H1 (cell line): Measurements from ENCODE around the gene ZNF473. TPM values are rescaled to one million over a fixed set of nuclear protein-coding genes. Genes with fewer than 3 reads are reported as not detected.

Experiments
- CTCF ChIA-PET: fragments of 300-600 bp; sonication (Branson Sonifier 250); formaldehyde crosslinking; loops from one replicate; lab custom pipeline; 2021; ENCODE audit not compliant: partially characterized antibody; lab: Charles Lee
- POLR2A ChIA-PET: fragments of 300-600 bp; sonication (Branson Sonifier 250); formaldehyde crosslinking; loops from one replicate; lab custom pipeline; 2021; ENCODE audit warnings: inconsistent platforms; ENCODE audit not compliant: partially characterized antibody; lab: Charles Lee
- DNase-seq, 2 experiments: peaks; one replicate each; pipeline versions ENCODE4 v3.0.0 to v3.0.0-alpha.2; 2010 to 2022; ENCODE audit warnings: low spot score in 2 of 2, low read depth in 1 of 2, mixed read lengths in 1 of 2
- FAIRE-seq: peaks from 2 replicates; lab custom pipeline; 2011; peaks lifted over from hg19 to GRCh38; lab: Jason Lieb, UNC
- H2AFZ ChIP-seq: 2 replicates; pipeline ENCODE4 v1.8.1; 2012; ENCODE audit warnings: low read length, inconsistent platforms
- H2AK5ac ChIP-seq: 2 replicates; pipeline ENCODE4 v1.6.1; 2013; ENCODE audit warnings: low read depth, low read length
- H2BK120ac ChIP-seq: replicated peaks from 2 replicates; pipeline ENCODE3; 2013; ENCODE audit warnings: low read depth, low read length, inconsistent platforms
- H2BK12ac ChIP-seq: 2 replicates; pipeline ENCODE4 v1.6.1; 2013; ENCODE audit warnings: low read depth, low read length
- H2BK15ac ChIP-seq: 2 replicates; pipeline ENCODE4 v1.6.1; 2013; ENCODE audit warnings: low read length
- H2BK20ac ChIP-seq: 2 replicates; pipeline ENCODE4 v1.6.1; 2013; ENCODE audit warnings: low read length
- H2BK5ac ChIP-seq: 2 replicates; pipeline ENCODE4 v1.6.1; 2013; ENCODE audit warnings: low read depth, low read length
- H3K14ac ChIP-seq: 2 replicates; pipeline ENCODE4 v1.6.1; 2013; ENCODE audit warnings: inconsistent platforms; ENCODE audit not compliant: insufficient read length
- H3K18ac ChIP-seq: 2 replicates; pipeline ENCODE4 v1.6.1; 2013; ENCODE audit warnings: low read length; ENCODE audit errors: extremely low read depth
- H3K23ac ChIP-seq: 2 replicates; pipeline ENCODE4 v1.6.1; 2013; ENCODE audit warnings: inconsistent platforms; ENCODE audit not compliant: insufficient read length
- H3K23me2 ChIP-seq: 2 replicates; pipeline ENCODE4 v1.6.1; 2013; ENCODE audit warnings: low read depth, low read length
- H3K27ac ChIP-seq: 2 replicates; pipeline ENCODE4 v1.6.1; 2011; ENCODE audit warnings: low read depth, low read length, inconsistent platforms
- H3K27me3 ChIP-seq, 4 experiments: replicated peaks in 1 of 4; 1 replicate in 1 of 4; 2 replicates in 3 of 4; pipeline versions ENCODE4 v1.6.1 to v1.8.1; 2011 to 2013; ENCODE audit warnings: low read length in 3 of 4, mild to moderate bottlenecking in 3 of 4, inconsistent platforms in 2 of 4, mixed read lengths in 2 of 4, moderate library complexity in 1 of 4; ENCODE audit not compliant: control insufficient read depth in 3 of 4, insufficient read depth in 3 of 4; ENCODE audit errors: extremely low read depth in 1 of 4
- H3K36me3 ChIP-seq, 4 experiments: 2 replicates each; pipeline versions ENCODE4 v1.6.1 to v1.8.1; 2011 to 2013; ENCODE audit warnings: mild to moderate bottlenecking in 4 of 4, low read length in 3 of 4, moderate library complexity in 2 of 4, control low read depth in 1 of 4, inconsistent platforms in 1 of 4; ENCODE audit not compliant: insufficient read depth in 4 of 4, control insufficient read depth in 2 of 4
- H3K4ac ChIP-seq: replicated peaks from 2 replicates; pipeline ENCODE3; 2013; ENCODE audit warnings: low read length, low read depth, mixed read lengths, inconsistent platforms; ENCODE audit not compliant: insufficient read length
- H3K4me1 ChIP-seq, 4 experiments: replicated peaks in 1 of 4; 1 replicate in 1 of 4; 2 replicates in 3 of 4; pipeline versions ENCODE4 v1.6.1 to v1.8.1; 2011 to 2013; ENCODE audit warnings: low read length in 3 of 4, inconsistent platforms in 2 of 4, mixed read lengths in 1 of 4; ENCODE audit not compliant: insufficient read depth in 4 of 4, control insufficient read depth in 3 of 4
- H3K4me2 ChIP-seq, 2 experiments: 2 replicates each; pipeline versions ENCODE4 v1.6.1 to v1.8.1; 2011 to 2013; ENCODE audit warnings: low read depth in 2 of 2, low read length in 2 of 2, control low read depth in 1 of 2, inconsistent platforms in 1 of 2, mild to moderate bottlenecking in 1 of 2; ENCODE audit not compliant: insufficient read depth in 1 of 2
- H3K4me3 ChIP-seq, 4 experiments: fragments of 200-600, 300-600 bp in 1 of 4; sonication (generic), shearing (Covaris generic), sonication (Bioruptor Twin) in 1 of 4; 2 replicates each; pipeline versions ENCODE4 v1.5.1 to v1.8.1; 2011 to 2016; ENCODE audit warnings: low read length in 4 of 4, low read depth in 3 of 4, control low read depth in 2 of 4, inconsistent platforms in 2 of 4, mild to moderate bottlenecking in 2 of 4, mixed read lengths in 1 of 4, moderate library complexity in 1 of 4; ENCODE audit not compliant: insufficient read depth in 2 of 4; ENCODE audit errors: extremely low read depth in 1 of 4
- H3K56ac ChIP-seq: replicated peaks from 2 replicates; pipeline ENCODE3; 2013; ENCODE audit warnings: low read depth, mild to moderate bottlenecking, mixed read lengths, low read length, inconsistent platforms; ENCODE audit not compliant: insufficient read length
- H3K79me1 ChIP-seq: 2 replicates; pipeline ENCODE4 v1.6.1; 2013; ENCODE audit warnings: low read depth, low read length, control low read depth
- H3K79me2 ChIP-seq, 2 experiments: 2 replicates each; pipeline versions ENCODE4 v1.6.1 to v1.8.1; 2012 to 2013; ENCODE audit warnings: low read length in 2 of 2, mild to moderate bottlenecking in 2 of 2, inconsistent platforms in 1 of 2; ENCODE audit not compliant: insufficient read depth in 2 of 2, control insufficient read depth in 1 of 2
- H3K9ac ChIP-seq, 4 experiments: replicated peaks in 1 of 4; 1 replicate in 1 of 4; 2 replicates in 3 of 4; pipeline versions ENCODE4 v1.6.1 to v1.8.1; 2011 to 2013; ENCODE audit warnings: low read depth in 3 of 4, low read length in 3 of 4, control low read depth in 2 of 4, mild to moderate bottlenecking in 2 of 4, moderate library complexity in 2 of 4, inconsistent platforms in 1 of 4; ENCODE audit errors: extremely low read depth in 1 of 4
- H3K9me3 ChIP-seq, 2 experiments: 2 replicates each; pipeline versions ENCODE4 v1.6.1 to v1.8.1; 2012 to 2013; ENCODE audit warnings: mild to moderate bottlenecking in 2 of 2, moderate library complexity in 2 of 2, control low read depth in 1 of 2, inconsistent platforms in 1 of 2, low read depth in 1 of 2, low read length in 1 of 2, mixed read lengths in 1 of 2; ENCODE audit not compliant: insufficient read depth in 2 of 2
- H4K20me1 ChIP-seq, 2 experiments: replicated peaks in 1 of 2; 2 replicates each; pipeline versions ENCODE3 to v1.8.1; 2011 to 2013; ENCODE audit warnings: inconsistent platforms in 2 of 2, low read length in 2 of 2, mild to moderate bottlenecking in 1 of 2; ENCODE audit not compliant: insufficient read depth in 2 of 2, control insufficient read depth in 1 of 2
- H4K5ac ChIP-seq: 2 replicates; pipeline ENCODE4 v1.6.1; 2013; ENCODE audit warnings: low read length, low read depth, mixed read lengths, inconsistent platforms; ENCODE audit not compliant: insufficient read length
- H4K8ac ChIP-seq: 2 replicates; pipeline ENCODE4 v1.8.0; 2013; ENCODE audit warnings: mild to moderate bottlenecking, moderate library complexity, low read length, inconsistent platforms; ENCODE audit not compliant: insufficient read depth; ENCODE audit errors: extremely low read depth
- H4K91ac ChIP-seq: replicated peaks from 2 replicates; pipeline ENCODE3; 2013; ENCODE audit warnings: low read length, mixed read lengths, inconsistent platforms; ENCODE audit not compliant: insufficient read length
- CEBPB ChIP-seq: IDR thresholded peaks from 2 replicates; pipeline ENCODE4 v1.6.1; 2012; ENCODE audit warnings: low read depth, low read length
- CTCF ChIP-seq, 3 experiments: IDR thresholded peaks; 1 replicate in 2 of 3; 2 replicates in 1 of 3; pipeline versions ENCODE4 v1.5.1 to v1.6.1; 2011; ENCODE audit warnings: low read length in 3 of 3, mild to moderate bottlenecking in 3 of 3, inconsistent platforms in 2 of 3, low read depth in 1 of 3, moderate library complexity in 1 of 3; ENCODE audit not compliant: insufficient read depth in 1 of 3; ENCODE audit errors: control extremely low read depth in 1 of 3
- GABPA ChIP-seq: IDR thresholded peaks from 2 replicates; pipeline ENCODE4 v1.6.1; 2011; ENCODE audit warnings: mild to moderate bottlenecking, low read length, moderate library complexity, borderline replicate concordance; ENCODE audit not compliant: insufficient read depth
- GTF2F1 ChIP-seq: IDR thresholded peaks from 2 replicates; pipeline ENCODE4 v1.6.1; 2012; ENCODE audit warnings: low read depth, low read length, improper control_type of control experiment, borderline replicate concordance
- KDM5A ChIP-seq: fragments of 200-600 bp; IDR thresholded peaks from 2 replicates; pipeline ENCODE4 v1.7.1; 2012; ENCODE audit warnings: mild to moderate bottlenecking, low read length, inconsistent platforms, mixed read lengths
- MAFK ChIP-seq: IDR thresholded peaks from 2 replicates; pipeline ENCODE4 v1.6.1; 2012; ENCODE audit warnings: low read depth, mild to moderate bottlenecking, improper control_type of control experiment, low read length
- RFX5 ChIP-seq: IDR thresholded peaks from 2 replicates; pipeline ENCODE4 v1.6.1; 2011; ENCODE audit warnings: low read depth, low read length, improper control_type of control experiment, borderline replicate concordance
- SP1 ChIP-seq: IDR thresholded peaks from 2 replicates; pipeline ENCODE4 v1.6.1; 2011; ENCODE audit warnings: low read depth, low read length
- TAF1 ChIP-seq: IDR thresholded peaks from 2 replicates; pipeline ENCODE4 v1.6.1; 2011; ENCODE audit warnings: mild to moderate bottlenecking, low read depth, low read length
- TAF7 ChIP-seq: optimal IDR thresholded peaks from 2 replicates; pipeline ENCODE3; 2011; ENCODE audit warnings: low read depth, mild to moderate bottlenecking, inconsistent platforms, low read length, moderate library complexity, borderline replicate concordance
- TCF12 ChIP-seq: IDR thresholded peaks from 2 replicates; pipeline ENCODE4 v1.6.1; 2011; ENCODE audit warnings: low read depth, mild to moderate bottlenecking, low read length
- TEAD4 ChIP-seq: IDR thresholded peaks from 2 replicates; pipeline ENCODE4 v1.6.1; 2012; ENCODE audit warnings: low read depth, low read length, inconsistent platforms, mixed read lengths
- WGBS, 2 experiments: shearing (Covaris generic) in 1 of 2; methylation state at CpG; one replicate each; pipeline versions ENCODE4 v1.1.6 to v1.1.7; 2013 to 2015; ENCODE audit warnings: low lambda C conversion rate in 2 of 2, mixed read lengths in 2 of 2, inconsistent platforms in 1 of 2, low coverage in 1 of 2, missing lambda C conversion rate in 1 of 2; ENCODE audit not compliant: insufficient replicate concordance in 2 of 2, insufficient coverage in 1 of 2, insufficient read length in 1 of 2; ENCODE audit errors: extremely low coverage in 1 of 2, missing lambda C conversion rate in 1 of 2; 5-methylcytosine and 5-hydroxymethylcytosine counted together
- polyA plus RNA-seq, 7 experiments: library from polyadenylated mRNA; depleted of rRNA in 3 of 7; stranded (reverse) in 5 of 7; unstranded in 2 of 7; fragments of >200 nt in 5 of 7; fragments of 200-250 nt in 2 of 7; gene quantifications; 1 replicate in 5 of 7; 2 replicates in 1 of 7; 4 replicates in 1 of 7; pipeline versions ENCODE4 v1.2.1 to v1.2.3, GENCODE V29; 2011 to 2013; ENCODE audit warnings: missing spikeins in 2 of 7, mixed read lengths in 2 of 7
- total RNA-seq: library from RNA; stranded (reverse); fragmentation: NEBNext Ultra II Directional; extraction: Animal tissue kit (Norgen Biotek cat#: 25700); gene quantifications from 2 replicates; pipeline ENCODE4 v1.2.1, GENCODE V29; 2021

ZNF473 gene
- total and polyA plus RNA-seq, 2 of the 8 experiments (the other 6 are each of a cell fraction or from before 2014, with no cell fraction given): 5.2 to 11.7 TPM

- Histone ChIP-seq H3K4ac (no peak overlapping the region), H2BK12ac (no peak overlapping the region), H2AFZ (no peak overlapping the region), H4K8ac (no peak overlapping the region), H3K4me2 (no peak overlapping the region), H3K79me2 (no peaks in the 10 kb centered on the region), H2BK5ac (no peak overlapping the region), H3K23me2 (no peaks in the 10 kb centered on the region), H2BK120ac (no peak overlapping the region), H2BK20ac (no peak overlapping the region), H3K9ac (no peak overlapping the region), H3K18ac (no peak overlapping the region), H3K14ac (no peak overlapping the region), H3K79me1 (no peaks in the 10 kb centered on the region), H3K4me1 (no peaks in the 10 kb centered on the region), H3K56ac (no peak overlapping the region), H3K36me3 (no peaks in the 10 kb centered on the region; a peak in 2 of 8 replicates), H3K9me3 (no peaks in the 10 kb centered on the region), H4K5ac (no peak overlapping the region), H2BK15ac (no peak overlapping the region), H3K23ac (no peak overlapping the region), H3K4me3 (no peak overlapping the region), H3K27me3 (no peaks in the 10 kb centered on the region), H4K91ac (no peak overlapping the region), H3K27ac (no peak overlapping the region), H4K20me1 (peaks cover 3 to 27% of the 10 kb centered on the region in 2 experiments), H2AK5ac (no peak overlapping the region)
- POLR2A ChIA-PET: interaction anchor here (1.1 to 6.1 kb wide), 3 partner anchors 9 to 56 kb away, joined by 3 to 36 read pairs (median 15); partner anchors contain the start of gene NUP62
- DNase-seq: no peak
- CTCF ChIA-PET: interaction anchor here (0.6 to 16.2 kb wide), 9 partner anchors 22 to 256 kb away, joined by 3 to 231 read pairs (median 6); no protein-coding TSS in a partner anchor
- 79% methylated on average over 3 of the region's 3 CpGs; no CpG with 5 or more reads in 1 of the 2 experiments for WGBS, 2 experiments
- no peak for FAIRE-seq
- TF ChIP-seq GTF2F1 (no peak), TAF7 (no peak), GABPA (no peak), MAFK (no peak), SP1 (no peak), CEBPB (no peak), KDM5A (no peak), TEAD4 (no peak), TCF12 (no peak), TAF1 (no peak), RFX5 (no peak), CTCF (IDR thresholded peaks at IDR 0.05; ENCODE audit: control extremely low read depth in 1 of 3, insufficient read depth in 1 of 3, low read depth in 1 of 3, low read length in 3 of 3) (no peak)
Measured at GRCh38 chr19:49985871-49986270, 39.9 kb upstream of the ZNF473 start.
